Endodermal cell (in vitro differentiated cells): ENCODE data around the gene MAZ. TPM values are rescaled to one million over a fixed set of nuclear protein-coding genes. Genes with fewer than 3 reads are reported as not detected.

ENCODE experiments used
- DNase-seq: peaks from one replicate; pipeline ENCODE4 v3.0.0-alpha.2; 2017
- H3K27ac ChIP-seq: 2 replicates; pipeline ENCODE4 v1.5.1; 2013; ENCODE audit warnings: mild to moderate bottlenecking, low read depth, low read length, moderate library complexity
- H3K27me3 ChIP-seq: 2 replicates; pipeline ENCODE4 v1.6.1; 2013; ENCODE audit warnings: mild to moderate bottlenecking, low read length, moderate library complexity; ENCODE audit not compliant: insufficient read depth, control insufficient read depth, poor library complexity, severe bottlenecking
- H3K36me3 ChIP-seq: 2 replicates; pipeline ENCODE4 v1.7.0; 2013; ENCODE audit warnings: mild to moderate bottlenecking, low read length, moderate library complexity; ENCODE audit not compliant: control insufficient read depth, insufficient read depth
- H3K4me1 ChIP-seq: one replicate; pipeline ENCODE4 v1.7.0; 2013; ENCODE audit warnings: low read length; ENCODE audit not compliant: control insufficient read depth, insufficient read depth
- H3K4me3 ChIP-seq: 2 replicates; pipeline ENCODE4 v1.5.1; 2013; ENCODE audit warnings: mild to moderate bottlenecking, low read length, moderate library complexity
- H3K9ac ChIP-seq: 2 replicates; pipeline ENCODE4 v1.6.1; 2013; ENCODE audit warnings: mild to moderate bottlenecking, low read length, moderate library complexity; ENCODE audit not compliant: poor library complexity, severe bottlenecking; ENCODE audit errors: extremely low read depth
- H3K9me3 ChIP-seq: 2 replicates; pipeline ENCODE4 v1.6.1; 2013; ENCODE audit warnings: mild to moderate bottlenecking, low read length, moderate library complexity; ENCODE audit not compliant: control insufficient read depth
- H3K27ac Mint-ChIP-seq: 2 replicates; pipeline ENCODE4 v1.8.0; 2020; ENCODE audit warnings: mixed read lengths
- H3K27me3 Mint-ChIP-seq: 2 replicates; pipeline ENCODE4 v1.8.0; 2021; ENCODE audit warnings: mild to moderate bottlenecking, mixed read lengths; ENCODE audit not compliant: insufficient read depth
- H3K36me3 Mint-ChIP-seq: 2 replicates; pipeline ENCODE4 v1.8.0; 2020; ENCODE audit warnings: low read depth, mixed read lengths
- H3K4me1 Mint-ChIP-seq: 2 replicates; pipeline ENCODE4 v1.8.0; 2020; ENCODE audit warnings: mixed read lengths
- H3K4me3 Mint-ChIP-seq: 2 replicates; pipeline ENCODE4 v1.8.0; 2020; ENCODE audit warnings: mild to moderate bottlenecking, moderate library complexity, mixed read lengths
- H3K9me3 Mint-ChIP-seq: 2 replicates; pipeline ENCODE4 v1.8.0; 2020; ENCODE audit warnings: mild to moderate bottlenecking, mixed read lengths
- WGBS, 2 experiments: methylation state at CpG; one replicate each; pipeline versions ENCODE4 v1.1.5 to v1.1.7; 2013; ENCODE audit warnings: missing lambda C conversion rate in 2 of 2, mixed read lengths in 1 of 2; ENCODE audit not compliant: insufficient coverage in 1 of 2, insufficient read length in 1 of 2; 5-methylcytosine and 5-hydroxymethylcytosine counted together
- total RNA-seq, 2 donors: library from RNA; stranded (reverse); fragmentation: NEBNext Ultra II Directional in 1 of 2; extraction: Animal tissue kit (Norgen Biotek cat#: 25700) in 1 of 2; gene quantifications; 2 replicates in 1 of 2; 3 replicates in 1 of 2; pipeline ENCODE4 v1.2.1, GENCODE V29; 2021
- TF ChIP-seq, protein P1 (sequence below): fragments of 200-600 bp; sonication (generic); conservative IDR thresholded peaks from 2 replicates; pipeline ENCODE4 v1.5.0; 2021; ENCODE audit warnings: antibody characterized with exemption, mild to moderate bottlenecking

Gene MAZ
- total RNA-seq, 2 donors from 2014 or later = 320 to 325 TPM

DNA sequence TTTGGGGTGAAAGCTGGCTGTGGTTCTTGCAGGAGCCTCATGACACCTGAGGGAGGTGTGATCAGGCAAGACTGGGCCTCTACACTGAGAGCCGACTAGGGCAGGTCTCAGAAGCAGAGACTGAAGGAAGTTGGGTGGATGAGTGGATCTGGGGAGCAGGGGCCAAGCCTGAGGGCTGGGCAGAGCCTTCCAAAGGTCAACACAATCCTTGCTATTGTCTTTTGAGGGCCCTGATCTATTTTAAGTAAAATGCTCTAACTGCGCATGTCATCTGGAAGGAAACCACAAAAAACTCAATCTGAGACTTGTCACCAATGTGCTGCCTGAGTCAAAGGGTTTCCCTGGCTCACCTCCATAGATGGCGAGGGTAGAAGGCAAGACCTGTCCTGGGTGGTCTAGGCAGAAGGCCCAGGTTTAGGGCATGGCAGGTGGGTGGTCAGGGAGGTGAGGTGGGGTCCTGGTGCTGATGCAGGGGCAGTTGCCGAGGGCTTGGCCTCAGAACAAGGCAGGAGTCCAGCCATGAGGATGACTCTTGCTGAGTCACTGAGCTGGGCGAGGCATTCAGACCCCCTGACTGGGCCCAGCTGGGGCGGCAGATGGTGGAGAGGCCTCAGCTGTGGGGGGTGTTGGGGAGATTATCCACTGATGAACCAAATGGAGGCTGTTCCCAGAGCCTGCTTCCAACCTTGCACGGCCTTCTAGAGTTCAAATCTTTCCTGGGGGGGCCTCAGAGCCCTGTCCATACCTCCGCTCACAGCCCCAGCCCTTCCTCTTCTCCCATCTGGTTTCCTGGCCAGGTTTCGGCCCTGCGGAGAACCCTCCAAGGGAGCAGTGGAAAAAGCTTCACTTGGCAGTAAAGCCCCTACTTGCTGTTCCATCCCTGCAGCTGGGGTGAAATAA, 19.1 kb downstream of the MAZ start:
- peaks cover 5% of the 10 kb centered on the region for H3K36me3 ChIP-seq
- H3K4me1 ChIP-seq = peaks cover 6% of the 10 kb centered on the region
- H3K27me3 ChIP-seq = no peaks in the 10 kb centered on the region
- H3K4me1 Mint-ChIP-seq = peaks cover 16% of the 10 kb centered on the region
- WGBS, 2 experiments = 92 to 98% methylated on average over 7 to 10 of the region's 10 CpGs
- H3K4me3 ChIP-seq = no peak overlapping the region
- H3K27me3 Mint-ChIP-seq = no peaks in the 10 kb centered on the region
- peak overlapping the region; percentile 60 for H3K27ac ChIP-seq
- DNase-seq = peak; percentile 65
- peaks cover 5% of the 10 kb centered on the region for H3K36me3 Mint-ChIP-seq
- no peaks in the 10 kb centered on the region for H3K9me3 Mint-ChIP-seq
- no peak overlapping the region for H3K9ac ChIP-seq
- H3K4me3 Mint-ChIP-seq = no peak overlapping the region
- TF ChIP-seq, protein P1, sequence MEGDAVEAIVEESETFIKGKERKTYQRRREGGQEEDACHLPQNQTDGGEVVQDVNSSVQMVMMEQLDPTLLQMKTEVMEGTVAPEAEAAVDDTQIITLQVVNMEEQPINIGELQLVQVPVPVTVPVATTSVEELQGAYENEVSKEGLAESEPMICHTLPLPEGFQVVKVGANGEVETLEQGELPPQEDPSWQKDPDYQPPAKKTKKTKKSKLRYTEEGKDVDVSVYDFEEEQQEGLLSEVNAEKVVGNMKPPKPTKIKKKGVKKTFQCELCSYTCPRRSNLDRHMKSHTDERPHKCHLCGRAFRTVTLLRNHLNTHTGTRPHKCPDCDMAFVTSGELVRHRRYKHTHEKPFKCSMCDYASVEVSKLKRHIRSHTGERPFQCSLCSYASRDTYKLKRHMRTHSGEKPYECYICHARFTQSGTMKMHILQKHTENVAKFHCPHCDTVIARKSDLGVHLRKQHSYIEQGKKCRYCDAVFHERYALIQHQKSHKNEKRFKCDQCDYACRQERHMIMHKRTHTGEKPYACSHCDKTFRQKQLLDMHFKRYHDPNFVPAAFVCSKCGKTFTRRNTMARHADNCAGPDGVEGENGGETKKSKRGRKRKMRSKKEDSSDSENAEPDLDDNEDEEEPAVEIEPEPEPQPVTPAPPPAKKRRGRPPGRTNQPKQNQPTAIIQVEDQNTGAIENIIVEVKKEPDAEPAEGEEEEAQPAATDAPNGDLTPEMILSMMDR = no peak
- H3K9me3 ChIP-seq = no peaks in the 10 kb centered on the region
- H3K27ac Mint-ChIP-seq = peak overlapping the region; percentile 82

DNA sequence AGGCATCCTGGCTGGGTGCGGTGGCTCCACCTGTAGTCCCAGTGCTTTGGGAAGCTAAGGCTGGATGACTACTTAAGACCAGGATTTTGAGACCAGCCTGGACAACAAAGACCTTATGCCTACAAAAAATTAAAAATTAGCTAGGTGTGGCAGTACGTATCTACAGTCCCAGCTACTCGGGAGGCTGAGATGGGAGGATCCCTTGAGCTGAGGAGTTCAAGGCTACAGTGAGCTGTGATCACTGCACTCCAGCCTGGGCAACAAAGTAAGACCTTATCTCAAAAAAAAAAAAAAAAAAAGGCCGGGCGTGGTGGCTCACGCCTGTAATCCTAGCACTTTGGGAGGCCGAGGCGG, 20.0 kb downstream of the MAZ start:
- H3K4me3 Mint-ChIP-seq = no peak overlapping the region
- Histone ChIP-seq H3K9me3 (no peaks in the 10 kb centered on the region), H3K9ac (no peak overlapping the region), H3K27me3 (no peaks in the 10 kb centered on the region), H3K4me3 (no peak overlapping the region), H3K36me3 (no peaks in the 10 kb centered on the region), H3K4me1 (peaks cover 6% of the 10 kb centered on the region), H3K27ac (no peak overlapping the region)
- H3K9me3 Mint-ChIP-seq = no peaks in the 10 kb centered on the region
- DNase-seq = no peak
- no peaks in the 10 kb centered on the region for H3K36me3 Mint-ChIP-seq
- H3K27me3 Mint-ChIP-seq = no peaks in the 10 kb centered on the region
- H3K4me1 Mint-ChIP-seq = peaks cover 11% of the 10 kb centered on the region
- TF ChIP-seq, protein P1 = no peak
- WGBS, 2 experiments = 96% methylated on average over 6 to 7 of the region's 8 CpGs
- H3K27ac Mint-ChIP-seq = no peak overlapping the region

DNA sequence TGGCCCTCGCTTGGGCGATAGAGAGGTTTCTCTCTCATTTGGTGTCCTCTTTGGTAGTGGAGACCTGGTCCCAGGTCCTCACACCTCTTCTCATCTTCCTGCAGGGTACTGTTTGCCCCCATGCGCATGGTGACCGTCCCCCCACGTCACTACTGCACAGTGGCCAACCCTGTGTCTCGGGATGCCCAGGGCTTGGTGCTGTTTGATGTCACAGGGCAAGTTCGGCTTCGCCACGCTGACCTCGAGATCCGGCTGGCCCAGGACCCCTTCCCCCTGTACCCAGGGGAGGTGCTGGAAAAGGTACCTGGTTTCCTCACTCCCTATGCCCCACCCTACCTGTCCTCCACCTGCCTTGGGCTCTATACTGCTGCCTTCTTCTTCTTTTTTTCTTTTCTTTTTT, 24.4 kb downstream of the MAZ start:
- H3K27ac ChIP-seq = no peak overlapping the region
- TF ChIP-seq, protein P1 = no peak
- no peaks in the 10 kb centered on the region for H3K27me3 ChIP-seq
- H3K4me1 ChIP-seq = peaks cover 2% of the 10 kb centered on the region
- WGBS, 2 experiments = 94% methylated on average over 10 to 11 of the region's 11 CpGs
- no peaks in the 10 kb centered on the region for H3K9me3 Mint-ChIP-seq
- H3K4me1 Mint-ChIP-seq = peaks cover 1% of the 10 kb centered on the region
- no peaks in the 10 kb centered on the region for H3K27me3 Mint-ChIP-seq
- no peak overlapping the region for H3K4me3 ChIP-seq
- H3K4me3 Mint-ChIP-seq = no peak overlapping the region
- H3K36me3 Mint-ChIP-seq = no peaks in the 10 kb centered on the region
- no peaks in the 10 kb centered on the region for H3K9me3 ChIP-seq
- H3K9ac ChIP-seq = no peak overlapping the region
- H3K36me3 ChIP-seq = no peaks in the 10 kb centered on the region
- no peak overlapping the region for H3K27ac Mint-ChIP-seq
- DNase-seq = no peak
